Activated effector memory CD4-positive, alpha-beta T cell treated with Interleukin-2 at 50 U/mL for 16 hours (primary cell): ENCODE results near the gene ANKRD63.

Experiments
- DNase-seq: peaks from one replicate; pipeline ENCODE4 v3.0.0-alpha.2; 2020

Gene ANKRD63

DNA sequence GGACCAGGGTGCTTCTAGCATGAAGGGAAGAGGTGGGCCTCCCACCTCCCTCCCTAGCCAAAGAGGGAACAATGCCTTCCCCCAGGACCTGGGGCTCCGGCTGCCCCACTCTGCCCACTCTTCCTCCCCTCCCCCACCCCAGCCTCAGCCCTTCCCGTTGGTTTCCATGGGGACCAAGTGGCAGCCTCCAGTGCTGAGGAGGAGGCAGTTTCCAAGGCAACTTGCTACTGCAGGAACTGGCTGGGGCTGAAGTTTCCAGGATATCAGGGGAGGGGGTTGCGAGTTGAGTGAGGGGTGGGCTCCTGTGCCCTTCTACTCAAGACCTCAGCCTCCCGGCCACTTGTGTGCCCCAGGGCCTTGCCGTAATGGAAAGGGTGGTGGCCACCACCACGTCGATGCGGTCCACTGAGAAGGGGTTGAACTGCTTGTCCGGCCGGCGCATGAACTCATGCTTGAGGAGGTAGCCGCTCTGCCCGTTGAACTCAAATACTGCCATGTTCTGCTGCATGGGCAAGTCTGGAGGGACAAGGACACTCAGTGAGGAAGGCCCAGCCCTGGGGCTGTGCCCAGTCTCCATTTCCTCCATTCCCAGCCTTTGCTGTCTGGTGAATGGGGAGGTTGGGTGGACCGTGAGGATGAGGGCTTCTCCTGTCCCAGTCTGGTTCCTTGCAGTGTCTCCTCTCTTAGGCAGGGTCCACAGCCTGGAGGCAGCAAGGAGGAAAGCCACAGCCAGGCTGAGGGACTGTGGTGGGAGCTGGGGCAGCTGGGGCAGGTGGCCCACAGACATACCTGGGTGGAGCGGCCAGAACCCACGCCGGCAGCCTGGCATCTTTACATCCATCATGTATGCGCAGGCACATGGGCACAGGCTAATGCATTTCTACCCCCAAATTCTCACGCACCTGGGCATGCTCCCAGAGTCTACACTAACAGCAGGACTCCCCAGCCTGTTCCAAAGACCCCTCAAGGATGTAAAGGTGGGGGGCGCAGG, 11.3 kb upstream of the ANKRD63 start:
- DNase-seq: no peak

DNA sequence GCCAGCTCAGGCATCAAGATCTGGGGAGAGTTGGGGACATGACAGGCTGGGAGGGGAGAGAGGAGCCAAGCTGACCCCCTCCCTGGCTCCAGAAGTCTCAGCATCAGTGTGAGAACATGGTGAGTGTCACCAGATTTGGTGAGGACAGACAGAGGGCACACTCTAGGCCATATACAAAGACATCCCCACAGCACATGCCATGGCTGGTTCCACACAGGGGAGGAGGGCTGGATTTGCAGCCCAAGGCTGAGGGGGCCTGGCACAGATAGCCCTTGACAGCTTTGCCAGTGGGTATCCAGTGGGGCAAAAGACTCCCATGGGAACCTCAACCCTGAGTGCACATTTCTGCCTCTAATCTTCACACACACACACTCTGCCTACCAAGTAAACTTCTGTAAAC, 10.1 kb upstream of the ANKRD63 start:
- no peak for DNase-seq

DNA sequence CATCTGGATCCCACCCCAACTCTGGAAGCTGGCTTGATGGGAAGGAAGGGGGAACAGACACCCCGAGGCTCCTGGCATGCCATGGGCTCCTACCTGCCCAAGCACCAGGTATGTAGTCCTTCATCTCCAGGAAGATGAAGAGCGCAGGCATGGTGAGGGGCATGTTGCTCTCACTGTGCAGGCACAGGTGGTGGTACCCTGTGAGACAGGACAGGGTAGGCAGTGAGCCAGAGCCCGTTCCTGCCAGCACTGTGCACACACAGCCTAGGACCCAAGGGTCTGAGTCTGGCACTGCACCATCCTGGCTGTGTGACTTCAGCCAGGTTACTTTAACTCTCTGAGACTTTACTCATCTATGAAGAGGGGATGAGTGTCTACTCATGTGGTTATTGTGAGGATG, 9.4 kb upstream of the ANKRD63 start:
- no peak for DNase-seq

DNA sequence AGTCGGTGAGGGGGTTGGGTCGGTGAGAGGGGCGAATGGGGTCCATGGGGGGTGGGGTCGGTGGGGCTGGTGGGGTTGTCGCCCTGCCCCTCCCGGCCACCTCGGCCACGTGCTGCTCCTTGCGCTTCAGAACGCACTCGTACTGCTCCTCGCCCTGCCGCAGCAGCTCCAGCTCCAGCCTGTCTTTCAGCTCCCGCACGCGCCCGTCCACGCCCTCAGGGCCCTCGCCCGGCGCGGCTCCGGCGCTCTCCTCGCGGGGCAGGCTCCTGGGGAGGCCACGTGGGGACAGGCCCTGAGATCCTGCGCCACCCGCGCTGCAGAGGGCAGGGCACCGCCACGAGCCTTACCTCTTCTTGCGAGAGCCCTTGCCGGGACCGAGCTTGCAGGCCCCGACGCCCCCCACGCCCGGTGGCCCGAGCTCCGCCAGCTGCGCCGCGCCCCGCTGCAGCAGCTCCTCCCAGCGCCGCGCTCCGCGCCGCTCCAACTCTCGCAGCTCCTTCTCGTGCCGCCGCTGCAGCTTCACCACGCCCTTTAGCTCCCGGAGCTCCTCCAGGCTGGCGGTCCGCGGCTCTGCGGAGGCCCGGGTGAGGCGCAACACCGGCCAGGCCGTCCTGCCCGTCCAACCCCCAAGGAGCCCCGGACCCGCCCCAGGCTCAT, 8.2 kb upstream of the ANKRD63 start:
- DNase-seq: no peak

DNA sequence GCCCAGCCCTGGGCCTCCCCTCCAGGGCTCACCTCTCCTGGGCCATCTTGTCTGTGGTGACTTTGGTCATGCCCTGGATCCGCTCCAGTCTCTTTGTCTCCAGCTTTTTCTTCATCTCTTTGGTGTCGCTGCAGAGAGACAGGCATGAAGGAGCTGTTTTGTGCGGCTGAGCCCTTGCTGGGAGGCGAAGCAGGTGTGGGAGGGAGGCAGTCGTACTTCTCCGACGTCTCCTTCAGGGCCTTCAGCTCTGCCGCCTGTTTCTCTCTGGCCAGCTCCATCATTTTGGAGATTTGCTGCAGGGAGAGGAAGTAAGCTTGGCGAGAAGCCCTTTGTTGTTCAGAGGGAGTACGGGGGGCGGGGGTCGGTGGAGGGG, 7.7 kb upstream of the ANKRD63 start:
- no peak for DNase-seq

DNA sequence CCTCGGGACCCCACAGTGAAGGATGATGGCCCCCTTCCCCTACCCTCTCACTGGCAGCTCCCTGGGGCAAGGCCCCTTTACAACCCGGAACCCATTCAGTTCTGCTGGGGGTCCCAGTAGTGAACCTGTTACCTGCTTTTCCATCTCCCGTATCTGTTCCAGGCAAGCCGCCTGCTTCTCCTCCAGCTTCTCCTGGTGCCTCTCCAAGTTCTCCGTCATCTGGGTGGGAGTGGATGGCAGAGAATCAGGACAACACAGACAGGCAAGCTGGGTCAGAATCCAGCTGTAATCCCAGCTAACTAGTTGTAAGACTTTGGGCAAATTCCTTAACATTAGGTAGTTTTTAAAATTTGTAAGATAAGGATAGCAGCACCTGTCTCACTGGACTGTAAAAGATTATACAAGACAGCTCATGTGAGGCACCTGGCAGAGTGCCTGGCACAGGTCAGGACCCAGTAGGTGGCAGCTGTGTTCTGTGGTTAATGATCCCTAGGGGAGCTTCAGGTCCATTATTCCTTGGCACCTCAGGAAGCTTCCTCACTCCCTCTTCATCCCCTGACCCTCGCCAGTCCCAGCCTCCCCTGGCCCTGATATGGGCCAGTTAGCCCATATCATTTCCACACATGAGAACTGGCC, 6.4 kb upstream of the ANKRD63 start:
- no peak for DNase-seq

DNA sequence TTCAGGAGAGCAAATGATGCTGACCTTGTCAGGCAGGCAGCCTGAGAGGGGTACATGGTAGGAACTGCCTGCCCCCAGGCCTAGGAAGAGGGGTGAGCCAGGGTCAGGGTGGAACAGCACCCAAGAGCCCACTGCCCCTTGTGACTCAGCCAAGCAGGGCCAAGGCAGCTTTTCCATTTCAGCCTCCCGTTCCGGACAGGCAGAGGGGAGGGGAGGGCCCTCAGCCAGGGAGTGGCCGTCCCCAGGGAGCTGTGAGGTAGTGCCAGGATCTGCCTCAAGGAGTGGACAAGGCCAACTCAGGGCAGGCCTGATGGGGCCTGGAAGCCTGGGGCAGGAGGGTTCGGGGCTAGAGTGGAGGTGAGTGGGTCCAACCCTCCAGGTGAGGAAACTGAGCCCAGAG, 5.1 kb upstream of the ANKRD63 start:
- DNase-seq: no peak

DNA sequence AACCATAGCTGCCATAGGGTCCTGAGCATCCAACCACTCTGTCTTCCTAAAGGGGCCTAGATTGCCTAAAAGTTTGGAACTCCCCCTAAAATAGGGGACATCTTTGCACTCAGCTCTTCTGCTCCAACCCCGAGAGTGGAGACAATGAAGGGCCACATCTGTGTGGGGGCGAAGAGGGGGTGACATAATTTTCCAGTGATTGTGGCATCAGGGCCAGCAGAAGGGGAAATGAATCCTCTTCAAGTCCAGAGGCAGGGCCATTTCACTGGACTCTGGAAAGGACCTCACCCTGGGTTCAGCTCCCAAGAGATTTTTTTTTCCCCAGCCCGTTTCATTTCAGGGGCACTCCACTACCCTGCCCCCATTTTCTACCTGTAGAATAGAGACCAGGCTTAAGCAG, 4.6 kb upstream of the ANKRD63 start:
- DNase-seq: no peak

DNA sequence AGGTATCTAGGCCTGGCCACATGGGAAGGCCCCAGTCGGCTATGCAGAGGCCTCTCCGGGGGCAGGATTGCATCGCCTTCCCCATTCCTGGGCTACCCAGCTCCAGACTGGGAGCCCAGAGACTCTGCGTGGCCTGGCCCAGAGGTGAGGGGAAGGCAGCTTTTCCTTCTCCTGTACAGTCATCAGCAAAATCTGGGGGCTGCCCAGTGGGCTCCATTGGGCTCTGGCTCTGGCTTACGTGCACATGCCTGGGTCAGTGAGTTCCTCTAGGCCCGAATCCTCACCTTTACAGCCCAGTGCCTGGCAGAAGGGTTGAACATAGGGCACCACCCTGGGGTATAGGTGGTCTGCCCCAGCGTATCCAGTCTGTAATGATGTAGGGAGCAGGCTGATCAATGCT, 3.9 kb upstream of the ANKRD63 start:
- no peak for DNase-seq

DNA sequence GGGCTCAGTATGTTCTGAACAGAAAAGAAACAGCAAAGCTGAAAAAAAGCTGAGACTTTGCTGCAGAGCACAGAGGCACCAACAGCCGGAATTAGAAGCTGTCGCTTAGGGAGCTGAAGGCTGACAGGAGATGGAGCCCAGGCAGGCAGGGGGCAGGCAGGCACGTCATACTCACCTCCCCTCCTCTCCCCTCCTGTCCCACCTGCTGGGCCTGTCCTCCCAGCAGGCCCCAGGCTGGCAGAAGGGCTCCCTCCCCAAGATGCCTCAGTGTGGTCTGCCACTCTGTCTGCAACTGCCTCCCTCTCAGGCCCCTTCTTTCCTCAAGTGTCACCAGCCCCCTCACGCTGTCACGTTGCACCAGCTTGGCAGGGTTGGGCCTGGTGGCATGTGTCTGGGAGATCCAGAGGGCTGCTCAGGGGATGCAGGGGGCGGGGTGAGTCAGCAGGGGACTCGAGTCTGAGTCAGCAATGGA, 3.2 kb upstream of the ANKRD63 start:
- DNase-seq: no peak

DNA sequence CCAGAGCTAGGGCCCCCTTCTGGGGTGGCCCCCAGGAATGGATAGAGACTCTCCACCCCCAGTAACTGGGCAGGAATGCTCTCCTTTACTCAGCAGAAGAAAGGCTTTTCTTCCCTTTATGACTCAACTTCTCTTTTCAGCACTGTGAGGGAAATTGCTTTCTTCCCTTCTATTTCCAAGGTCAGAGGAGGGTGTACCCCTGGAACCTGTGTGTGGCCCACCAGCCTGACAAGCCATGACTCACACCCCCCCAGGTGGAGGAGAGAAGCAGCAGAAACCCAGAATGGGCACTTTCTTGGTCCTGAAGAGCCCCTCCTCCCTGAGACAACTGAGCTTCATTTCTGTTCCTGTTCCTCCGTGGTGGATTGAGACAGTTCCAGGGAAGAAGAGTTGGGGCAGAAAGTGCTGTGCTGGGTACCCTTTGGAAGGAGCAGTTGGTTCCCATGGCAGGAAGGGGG, 2.7 kb upstream of the ANKRD63 start:
- no peak for DNase-seq

DNA sequence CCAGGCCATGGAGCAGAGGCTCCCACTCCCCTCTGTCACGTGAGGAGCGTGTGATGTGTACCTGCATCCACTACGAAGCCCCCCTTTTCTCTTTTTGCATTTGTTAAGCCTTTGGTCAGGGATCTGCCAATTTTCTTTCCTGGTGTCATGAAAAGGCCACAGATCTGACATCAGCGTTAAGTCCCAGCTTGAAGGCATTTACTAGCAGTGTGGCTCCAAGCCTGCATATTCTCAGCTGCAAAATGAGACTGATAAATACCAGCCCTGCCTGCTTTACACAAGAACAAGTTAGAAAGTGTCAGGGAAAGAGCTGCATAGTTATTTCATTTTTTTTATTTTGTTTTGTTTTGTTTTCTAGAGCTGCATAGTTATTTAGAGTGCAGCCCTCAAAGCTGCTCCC, 2.3 kb upstream of the ANKRD63 start:
- no peak for DNase-seq

DNA sequence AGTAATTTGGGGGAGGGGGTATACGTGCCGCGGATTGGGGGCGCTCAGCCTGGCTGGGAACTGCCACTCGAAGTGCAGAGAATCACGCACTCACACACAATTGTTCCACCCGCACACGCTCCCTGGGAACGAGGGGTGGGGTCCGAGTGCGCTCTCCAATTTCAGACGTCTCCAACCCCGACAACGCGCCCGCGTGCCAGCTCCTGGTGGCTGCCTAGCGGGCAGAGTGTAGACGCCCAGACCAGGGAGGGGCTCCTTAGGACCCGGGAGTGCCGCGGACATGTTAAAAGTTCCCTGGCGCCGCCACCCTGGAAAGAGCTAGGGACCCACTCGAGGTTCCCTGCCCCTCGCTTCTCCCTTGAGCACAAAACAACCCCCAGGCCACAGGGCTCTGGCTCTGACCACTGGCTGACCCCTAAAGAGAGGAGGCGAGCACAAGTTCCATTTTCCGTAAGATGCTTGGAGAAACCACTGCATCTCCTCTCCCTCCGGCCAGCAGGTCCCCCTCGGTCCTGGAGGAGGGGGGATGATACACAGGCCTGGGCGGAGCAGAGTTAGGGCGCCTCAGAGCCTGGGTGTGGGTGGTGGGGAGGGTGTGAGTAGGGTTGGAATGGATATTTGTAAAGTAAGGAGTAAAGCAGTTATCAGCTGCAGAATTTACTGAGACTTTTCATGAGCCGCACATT, 894 bp upstream of the ANKRD63 start:
- no peak for DNase-seq

DNA sequence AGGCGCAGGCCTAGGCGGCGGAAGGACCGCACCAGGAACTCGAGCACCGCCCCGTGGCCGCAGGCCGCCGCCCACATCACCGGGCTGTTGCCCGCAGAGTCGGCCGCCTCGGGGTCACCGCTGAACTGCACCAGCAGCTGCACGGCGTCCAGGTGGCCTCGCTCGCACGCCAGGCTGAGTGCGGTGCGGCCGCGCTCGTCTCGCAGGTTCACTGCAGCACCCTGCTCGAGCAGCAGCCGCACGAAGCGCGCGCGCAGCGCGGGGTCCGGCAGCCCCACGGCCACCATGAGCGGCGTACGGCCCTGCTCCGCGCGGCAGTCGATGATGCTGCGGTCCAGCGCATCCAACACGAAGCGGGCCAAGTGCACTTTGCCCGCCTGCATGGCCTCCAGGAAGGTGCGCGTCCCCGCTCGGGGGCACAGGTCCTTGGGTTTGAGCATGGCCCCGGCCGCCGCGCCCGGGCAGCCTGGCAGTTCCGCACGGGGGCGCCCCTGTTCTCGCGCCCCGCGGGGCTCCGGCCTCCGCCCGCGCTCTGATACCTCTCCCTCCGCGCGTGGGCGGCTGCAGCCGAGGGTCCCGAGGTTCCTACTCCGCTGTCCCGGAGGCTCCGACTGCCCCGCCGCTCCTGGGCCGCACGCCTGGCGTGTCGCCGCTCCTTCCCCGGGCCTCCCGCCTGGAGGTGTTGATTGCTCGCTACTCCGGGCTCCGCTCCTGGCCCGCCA, 556 bp downstream of the ANKRD63 start:
- peak; percentile 49 for DNase-seq

DNA sequence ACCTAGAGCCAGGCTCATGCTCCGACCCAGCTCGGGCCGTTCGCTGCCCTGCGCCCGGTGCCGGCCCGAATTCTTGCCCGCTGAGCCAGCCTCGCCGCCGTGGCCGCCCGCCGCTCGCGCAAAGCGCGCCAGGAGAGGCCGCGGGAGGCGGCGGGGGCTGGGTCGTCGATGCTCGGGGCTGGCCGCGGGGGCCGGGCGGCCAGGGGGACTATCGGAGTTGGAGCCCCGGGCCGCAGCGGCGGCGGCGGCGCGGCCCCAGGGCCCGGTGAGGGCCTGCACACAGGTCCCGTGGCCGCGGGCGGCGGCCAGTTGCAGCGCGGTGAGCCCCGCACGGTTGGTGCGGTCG, 1.1 kb downstream of the ANKRD63 start:
- DNase-seq: no peak

DNA sequence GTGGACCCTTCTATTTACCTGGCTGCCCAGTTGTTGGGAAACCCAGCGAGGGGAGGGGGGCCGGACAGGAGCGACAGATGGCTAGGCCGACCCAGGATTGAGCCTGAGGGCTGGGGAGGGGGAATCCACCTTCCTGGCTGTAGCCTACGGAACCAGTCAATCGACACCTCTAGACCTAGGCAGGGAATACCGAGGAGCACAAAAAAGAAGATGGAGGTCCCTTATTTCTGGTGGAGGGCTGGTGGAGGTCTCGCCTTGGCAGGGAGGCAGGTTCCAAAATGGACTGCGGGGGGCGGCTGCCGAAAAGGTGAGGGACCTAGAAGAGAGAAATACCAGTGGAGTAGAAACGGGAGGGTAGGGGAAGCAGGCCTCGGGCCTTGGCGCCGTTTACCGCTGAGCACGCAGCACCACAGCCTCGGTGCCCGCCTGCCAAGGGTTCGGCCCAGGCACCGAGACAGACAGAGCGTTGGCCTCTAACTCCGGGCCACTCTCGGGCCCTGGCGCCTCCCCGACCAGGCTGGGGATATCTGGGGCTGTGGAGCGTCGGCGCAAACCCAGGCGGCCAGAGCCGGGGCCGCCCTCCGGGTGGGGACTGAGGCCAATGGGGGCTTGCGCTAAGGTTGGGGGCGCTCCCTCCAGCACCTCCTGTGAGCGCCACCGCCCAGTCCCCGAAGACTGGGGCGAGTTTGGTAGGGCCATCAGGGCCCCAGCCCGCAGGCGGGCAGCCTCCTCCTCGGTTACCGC, 1.6 kb downstream of the ANKRD63 start:
- DNase-seq: no peak

DNA sequence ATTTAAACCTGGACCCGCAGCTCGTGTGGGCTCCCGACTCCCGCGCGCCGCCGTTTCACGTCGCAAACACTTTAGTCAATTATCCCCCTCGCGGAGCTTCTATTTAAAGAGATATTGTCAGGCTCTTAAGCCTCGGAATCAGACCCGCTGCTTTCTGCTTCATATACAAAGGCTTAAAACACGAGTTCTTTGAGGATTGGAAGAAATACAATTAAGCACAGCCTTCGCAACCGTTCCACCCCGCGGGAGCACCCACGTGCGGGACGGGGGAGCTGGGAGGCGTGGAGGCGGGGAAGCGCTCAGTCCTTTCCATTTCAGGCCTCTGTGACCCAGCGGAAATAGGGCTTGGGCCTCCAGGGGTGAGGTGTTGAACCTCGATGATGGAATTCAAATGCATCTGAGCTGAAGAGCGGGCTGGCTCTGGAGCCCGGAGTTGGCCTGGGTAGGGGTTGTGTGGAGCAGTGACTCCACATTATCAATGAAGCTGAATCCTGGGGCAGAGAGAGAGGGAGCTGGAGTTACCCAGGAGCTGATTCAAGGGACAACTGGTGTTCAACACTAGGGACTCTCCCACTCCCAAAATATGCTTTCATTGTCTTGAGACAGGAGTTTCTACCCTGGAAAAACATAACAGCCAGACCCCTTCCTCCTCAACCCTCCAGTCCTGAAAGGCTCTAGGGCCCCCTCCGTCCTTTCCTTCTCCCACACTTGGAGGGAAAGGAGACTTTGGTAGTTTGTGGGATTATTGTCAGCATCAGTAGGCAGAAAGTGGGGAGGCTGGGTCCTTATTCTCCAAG, 2.4 kb downstream of the ANKRD63 start:
- no peak for DNase-seq

DNA sequence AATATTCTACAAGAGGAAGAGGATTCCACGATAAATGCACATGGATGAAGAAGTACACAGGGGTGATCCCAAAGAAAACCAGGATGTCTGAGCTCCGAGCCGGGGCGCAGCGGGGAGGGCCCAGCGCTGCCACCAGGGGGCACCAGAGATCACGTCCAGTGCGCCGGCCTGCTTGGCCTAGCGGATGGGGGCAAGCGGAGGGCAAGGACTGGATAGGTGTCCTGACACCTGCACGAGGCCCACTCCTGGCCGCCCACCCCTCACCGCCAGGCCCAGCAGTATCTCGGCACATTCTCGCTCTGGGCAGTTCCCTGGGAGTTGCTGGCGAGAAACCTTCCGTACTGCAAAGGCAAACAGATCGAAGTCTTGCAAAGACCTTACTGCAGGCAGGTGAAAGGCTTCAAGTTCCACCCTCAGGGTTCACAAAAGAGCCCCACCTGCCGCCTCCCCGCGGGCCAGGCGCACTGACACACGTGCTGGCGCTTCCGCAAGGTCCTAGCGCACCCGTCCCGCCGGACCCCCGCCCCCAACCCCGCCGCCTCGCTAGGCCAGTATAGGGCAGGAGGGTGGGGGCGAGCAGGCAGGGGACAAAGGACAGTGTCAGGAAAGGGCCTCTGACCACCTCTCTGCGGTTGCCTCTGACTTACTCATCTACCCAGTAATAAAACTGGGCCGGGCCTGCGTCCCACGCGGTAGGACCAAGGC, 3.3 kb downstream of the ANKRD63 start:
- peak; percentile 42 for DNase-seq

DNA sequence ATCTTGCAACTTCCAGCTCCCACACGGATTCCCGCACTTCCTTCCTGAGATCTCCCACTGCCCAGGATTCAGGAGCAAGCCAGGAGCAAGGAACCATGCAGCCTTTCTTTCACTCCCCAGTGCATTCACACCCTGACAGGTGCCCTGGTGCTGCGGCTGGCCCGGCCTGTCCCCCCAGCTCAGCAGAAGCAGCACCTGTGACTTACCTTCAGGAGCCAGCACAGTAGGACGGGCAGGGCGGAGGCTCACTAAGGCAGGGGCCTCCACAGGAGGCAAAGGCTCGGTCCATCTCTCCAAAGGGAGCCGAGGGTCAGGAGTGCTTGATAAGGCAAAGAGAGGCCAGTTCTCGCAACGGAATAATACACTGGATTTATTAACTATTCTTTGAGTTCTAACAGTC, 4.8 kb downstream of the ANKRD63 start:
- no peak for DNase-seq

DNA sequence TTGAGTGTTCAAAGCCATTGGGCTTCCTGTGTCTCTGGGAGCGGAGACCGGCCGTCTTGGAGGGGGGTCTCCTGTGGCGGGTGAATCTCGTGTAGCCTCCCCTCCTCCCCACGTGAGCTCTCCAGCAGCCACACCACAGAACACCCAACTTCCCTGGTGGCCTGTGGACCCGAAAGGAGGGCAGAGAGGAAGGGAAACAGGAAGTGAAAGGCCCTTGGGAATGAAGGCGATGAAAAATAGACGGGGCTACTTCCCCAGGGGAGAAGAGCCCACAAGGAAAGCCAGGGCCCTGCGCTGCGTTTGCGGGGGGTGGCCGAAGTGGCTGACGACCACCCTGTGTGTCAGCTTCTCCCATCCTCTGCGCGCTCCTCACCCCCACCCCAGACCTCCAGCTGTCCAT, 5.4 kb downstream of the ANKRD63 start:
- no peak for DNase-seq
